GM19043 (cell line): Measurements from ENCODE around the gene STAC3.

Experiments
- ATAC-seq: cut with Tn5 transposase; IDR thresholded peaks from one replicate; pipeline ENCODE4 v1.9.1; 2021; ENCODE audit warnings: low read depth; ENCODE audit not compliant: unreplicated experiment

The STAC3 gene

GRCh38 chr12:57213763-57214397 lies 37.1 kb downstream of the STAC3 start:
- no peak for ATAC-seq

GRCh38 chr12:57213058-57213715 lies 37.8 kb downstream of the STAC3 start:
- ATAC-seq, result no peak

- ATAC-seq, result no peak
These were observed 38.3 kb downstream of the STAC3 start for GRCh38 chr12:57212701-57213057.

- ATAC-seq, result no peak
These were observed 38.9 kb downstream of the STAC3 start for GRCh38 chr12:57211791-57212700.

- ATAC-seq, result no peak
These were observed 39.9 kb downstream of the STAC3 start for GRCh38 chr12:57210926-57211692.

- ATAC-seq, result no peak
These were observed 40.5 kb downstream of the STAC3 start for GRCh38 chr12:57210461-57210860.

- ATAC-seq, result no peak
These were observed 41.1 kb downstream of the STAC3 start for GRCh38 chr12:57209916-57210315.

- ATAC-seq, result no peak
These were observed 42.2 kb downstream of the STAC3 start for GRCh38 chr12:57208631-57209282.

GRCh38 chr12:57207731-57208630 lies 43.0 kb downstream of the STAC3 start:
- ATAC-seq, result no peak

- no peak for ATAC-seq
These were observed 45.1 kb downstream of the STAC3 start for GRCh38 chr12:57205931-57206330.

GRCh38 chr12:57205186-57205585 lies 45.8 kb downstream of the STAC3 start:
- ATAC-seq, result no peak

- no peak for ATAC-seq
These were observed 46.5 kb downstream of the STAC3 start for GRCh38 chr12:57204454-57204853.

- no peak for ATAC-seq
These were observed 47.2 kb downstream of the STAC3 start for GRCh38 chr12:57203791-57204190.

GRCh38 chr12:57203201-57203600 lies 47.8 kb downstream of the STAC3 start:
- no peak for ATAC-seq

- no peak for ATAC-seq
These were observed 48.7 kb downstream of the STAC3 start for GRCh38 chr12:57202321-57202720.

- ATAC-seq, result no peak
These were observed 49.4 kb downstream of the STAC3 start for GRCh38 chr12:57201631-57202030.

GRCh38 chr12:57201219-57201618 lies 49.8 kb downstream of the STAC3 start:
- no peak for ATAC-seq

- ATAC-seq, result no peak
These were observed 50.5 kb downstream of the STAC3 start for GRCh38 chr12:57200497-57200896.

GRCh38 chr12:57199191-57199590 lies 51.8 kb downstream of the STAC3 start:
- ATAC-seq, result no peak
